Fibroblast of upper back skin (primary cell): ENCODE data around the gene ZNF436.
"Not testable (repeated sequence)": the region's sequence is repeated elsewhere in the genome, so short reads cannot be mapped to it uniquely, and the experiment has no call there.

Experiments used
- DNase-seq: peaks from one replicate; pipeline ENCODE4 v3.0.0-alpha.2; 2013

The ZNF436 gene

GRCh38 chr1:23392125-23392855 is 22.7 kb upstream of the ZNF436 start:
- no peak for DNase-seq

GRCh38 chr1:23389837-23390321 is 20.2 kb upstream of the ZNF436 start:
- DNase-seq: no peak

GRCh38 chr1:23387494-23387893 is 17.9 kb upstream of the ZNF436 start:
- no peak for DNase-seq

- no peak for DNase-seq
These were observed 15.5 kb upstream of the ZNF436 start for GRCh38 chr1:23385119-23385621.

GRCh38 chr1:23384312-23385058 is 14.8 kb upstream of the ZNF436 start:
- DNase-seq: peak; percentile 41

- DNase-seq: no peak
These were observed 14.1 kb upstream of the ZNF436 start for GRCh38 chr1:23383577-23384311.

GRCh38 chr1:23381233-23381885 is 11.7 kb upstream of the ZNF436 start:
- no peak for DNase-seq

GRCh38 chr1:23380719-23381118 is 11.1 kb upstream of the ZNF436 start:
- DNase-seq: no peak

GRCh38 chr1:23380236-23380635 is 10.6 kb upstream of the ZNF436 start:
- DNase-seq: not testable (repeated sequence)

GRCh38 chr1:23376890-23377811 is 7.5 kb upstream of the ZNF436 start:
- peak; percentile 41 for DNase-seq

GRCh38 chr1:23374079-23374735 is 4.6 kb upstream of the ZNF436 start:
- not testable (repeated sequence) for DNase-seq

GRCh38 chr1:23371987-23372880 is 2.6 kb upstream of the ZNF436 start:
- no peak for DNase-seq

- peak; percentile 44 for DNase-seq
These were observed 1.3 kb upstream of the ZNF436 start for GRCh38 chr1:23370709-23371584.

- no peak for DNase-seq
These were observed 683 bp upstream of the ZNF436 start for GRCh38 chr1:23370330-23370708.

- peak; percentile 91 for DNase-seq
These were observed 888 bp downstream of the ZNF436 start for GRCh38 chr1:23368562-23369334.

- peak; percentile 99 for DNase-seq
These were observed 1.7 kb downstream of the ZNF436 start for GRCh38 chr1:23367791-23368561.

- DNase-seq: no peak
These were observed 2.2 kb downstream of the ZNF436 start for GRCh38 chr1:23367451-23367790.
